Astrocyte (in vitro differentiated cells and primary cell): ENCODE measurements around the gene EML1. TPM values are rescaled to one million over a fixed set of nuclear protein-coding genes. Genes with fewer than 3 reads are reported as not detected.

Source experiments
- DNase-seq: peaks from one replicate; pipeline ENCODE4 v3.0.0-alpha.2; 2010; ENCODE audit warnings: low read depth
- FAIRE-seq: peaks from 2 replicates; lab custom pipeline; 2011; peaks lifted over from hg19 to GRCh38; lab: Jason Lieb, UNC
- H2AFZ ChIP-seq: 2 replicates; pipeline ENCODE4 v1.6.0; 2012; ENCODE audit warnings: low read depth, low read length, inconsistent platforms
- H3K27ac ChIP-seq: 2 replicates; pipeline ENCODE4 v1.5.1; 2011; ENCODE audit warnings: low read depth, low read length, inconsistent platforms
- H3K27me3 ChIP-seq: 2 replicates; pipeline ENCODE4 v1.6.0; 2011; ENCODE audit warnings: low read length, inconsistent platforms; ENCODE audit not compliant: insufficient read depth
- H3K36me3 ChIP-seq: 2 replicates; pipeline ENCODE4 v1.5.1; 2011; ENCODE audit warnings: low read length, inconsistent platforms; ENCODE audit not compliant: insufficient read depth
- H3K4me1 ChIP-seq: 2 replicates; pipeline ENCODE4 v1.5.1; 2011; ENCODE audit warnings: low read length, inconsistent platforms; ENCODE audit not compliant: insufficient read depth
- H3K4me2 ChIP-seq: 2 replicates; pipeline ENCODE4 v1.6.0; 2012; ENCODE audit warnings: low read length, inconsistent platforms
- H3K4me3 ChIP-seq: 2 replicates; pipeline ENCODE4 v1.5.1; 2011; ENCODE audit warnings: low read depth, mild to moderate bottlenecking, low read length, inconsistent platforms; ENCODE audit not compliant: insufficient read depth
- H3K79me2 ChIP-seq: 2 replicates; pipeline ENCODE4 v1.6.0; 2012; ENCODE audit warnings: mild to moderate bottlenecking, low read length, inconsistent platforms; ENCODE audit not compliant: insufficient read depth
- H3K9ac ChIP-seq: 2 replicates; pipeline ENCODE4 v1.6.0; 2012; ENCODE audit warnings: mild to moderate bottlenecking, low read length, inconsistent platforms
- H3K9me3 ChIP-seq: 2 replicates; pipeline ENCODE4 v1.5.1; 2012; ENCODE audit warnings: low read depth, mild to moderate bottlenecking, low read length, inconsistent platforms; ENCODE audit not compliant: insufficient read depth
- H4K20me1 ChIP-seq: 2 replicates; pipeline ENCODE4 v1.6.0; 2012; ENCODE audit warnings: low read length, inconsistent platforms; ENCODE audit not compliant: insufficient read depth
- H3K27ac Mint-ChIP-seq: one replicate; pipeline ENCODE4 v1.8.0; 2021; ENCODE audit warnings: mild to moderate bottlenecking, mixed read lengths; ENCODE audit not compliant: unreplicated experiment
- H3K27me3 Mint-ChIP-seq: one replicate; pipeline ENCODE4 v1.8.0; 2021; ENCODE audit warnings: low read depth, mixed read lengths; ENCODE audit not compliant: unreplicated experiment
- H3K36me3 Mint-ChIP-seq: one replicate; pipeline ENCODE4 v1.8.0; 2021; ENCODE audit warnings: low read depth, mixed read lengths; ENCODE audit not compliant: unreplicated experiment
- H3K4me1 Mint-ChIP-seq: one replicate; pipeline ENCODE4 v1.8.0; 2021; ENCODE audit warnings: low read depth, mixed read lengths; ENCODE audit not compliant: unreplicated experiment
- H3K4me3 Mint-ChIP-seq: one replicate; pipeline ENCODE4 v1.8.0; 2021; ENCODE audit warnings: mild to moderate bottlenecking, moderate library complexity, mixed read lengths; ENCODE audit not compliant: unreplicated experiment
- H3K9me3 Mint-ChIP-seq: one replicate; pipeline ENCODE4 v1.8.0; 2021; ENCODE audit warnings: mild to moderate bottlenecking, mixed read lengths; ENCODE audit not compliant: unreplicated experiment
- CTCF ChIP-seq: IDR thresholded peaks from 2 replicates; pipeline ENCODE4 v1.5.1; 2011; ENCODE audit warnings: low read depth, mild to moderate bottlenecking, inconsistent platforms, low read length, moderate library complexity; ENCODE audit not compliant: insufficient read depth
- EZH2 ChIP-seq: IDR thresholded peaks from 2 replicates; pipeline ENCODE4 v1.6.1; 2012; ENCODE audit warnings: mild to moderate bottlenecking, low read length, inconsistent platforms; ENCODE audit not compliant: insufficient read depth
- total RNA-seq: library from RNA; stranded (reverse); gene quantifications from 2 replicates; pipeline ENCODE4 v1.2.1, GENCODE V29; 2021

The EML1 gene
- total RNA-seq, 1 donor from 2014 or later = 17.1 TPM

- TF ChIP-seq CTCF = no peak
- no peak for TF ChIP-seq EZH2
- DNase-seq (no peak), FAIRE-seq (no peak)
- H3K36me3 Mint-ChIP-seq = no peaks in the 10 kb centered on the region
- peaks cover 15% of the 10 kb centered on the region for H3K4me1 ChIP-seq
- no peak overlapping the region for H2AFZ ChIP-seq
- peaks cover 21% of the 10 kb centered on the region for H3K27me3 Mint-ChIP-seq
- H4K20me1 ChIP-seq = no peaks in the 10 kb centered on the region
- H3K79me2 ChIP-seq = no peaks in the 10 kb centered on the region
- H3K4me3 ChIP-seq = no peak overlapping the region
- no peaks in the 10 kb centered on the region for H3K27me3 ChIP-seq
- no peak overlapping the region for H3K27ac Mint-ChIP-seq
- no peak overlapping the region for H3K27ac ChIP-seq
- peaks cover 3% of the 10 kb centered on the region for H3K9me3 Mint-ChIP-seq
- no peaks in the 10 kb centered on the region for H3K9me3 ChIP-seq
- no peak overlapping the region for H3K4me3 Mint-ChIP-seq
- H3K4me2 ChIP-seq = no peak overlapping the region
- peaks cover 12% of the 10 kb centered on the region for H3K4me1 Mint-ChIP-seq
- no peak overlapping the region for H3K9ac ChIP-seq
- H3K36me3 ChIP-seq = no peaks in the 10 kb centered on the region
Observed at GRCh38 chr14:99763527-99764221, 29.5 kb upstream of the EML1 start.

- FAIRE-seq (no peak), DNase-seq (no peak)
- Histone ChIP-seq H3K79me2 (no peaks in the 10 kb centered on the region), H3K9me3 (no peaks in the 10 kb centered on the region), H3K27me3 (no peaks in the 10 kb centered on the region), H3K4me2 (no peak overlapping the region), H3K36me3 (no peaks in the 10 kb centered on the region), H4K20me1 (no peaks in the 10 kb centered on the region), H3K27ac (no peak overlapping the region), H2AFZ (no peak overlapping the region), H3K4me1 (peaks cover 9% of the 10 kb centered on the region), H3K4me3 (no peak overlapping the region), H3K9ac (no peak overlapping the region)
- TF ChIP-seq CTCF (no peak), EZH2 (no peak)
- H3K4me1 Mint-ChIP-seq = peaks cover 9% of the 10 kb centered on the region
- H3K27me3 Mint-ChIP-seq = peaks cover 21% of the 10 kb centered on the region
- no peak overlapping the region for H3K4me3 Mint-ChIP-seq
- no peaks in the 10 kb centered on the region for H3K36me3 Mint-ChIP-seq
- H3K27ac Mint-ChIP-seq = no peak overlapping the region
- H3K9me3 Mint-ChIP-seq = peaks cover 3% of the 10 kb centered on the region
Observed at GRCh38 chr14:99764222-99764706, 28.9 kb upstream of the EML1 start.

GRCh38 chr14:99768381-99768780, 24.8 kb upstream of the EML1 start:
- peak overlapping the region; percentile 11 for H3K27ac Mint-ChIP-seq
- Histone ChIP-seq H4K20me1 (no peaks in the 10 kb centered on the region), H3K36me3 (no peaks in the 10 kb centered on the region), H3K4me2 (no peak overlapping the region), H3K9me3 (no peaks in the 10 kb centered on the region), H3K4me1 (peaks cover 13% of the 10 kb centered on the region), H3K9ac (no peak overlapping the region), H3K4me3 (no peak overlapping the region), H2AFZ (no peak overlapping the region), H3K79me2 (no peaks in the 10 kb centered on the region), H3K27me3 (no peaks in the 10 kb centered on the region), H3K27ac (no peak overlapping the region)
- no peak overlapping the region for H3K4me3 Mint-ChIP-seq
- H3K9me3 Mint-ChIP-seq = peaks cover 6% of the 10 kb centered on the region
- TF ChIP-seq CTCF = no peak
- no peak for TF ChIP-seq EZH2
- DNase-seq (no peak), FAIRE-seq (no peak)
- no peaks in the 10 kb centered on the region for H3K36me3 Mint-ChIP-seq
- H3K4me1 Mint-ChIP-seq = peaks cover 10% of the 10 kb centered on the region
- peaks cover 22% of the 10 kb centered on the region for H3K27me3 Mint-ChIP-seq
